AG04450 (cell line): ENCODE results near the gene PSD. TPM values are rescaled to one million over a fixed set of nuclear protein-coding genes. Genes with fewer than 3 reads are reported as not detected.

Experiments
- CTCF ChIA-PET: fragments of 300-600, 350-600 bp; formaldehyde crosslinking; extraction: SDS; loops from one replicate; lab custom pipeline; 2022; ENCODE audit warnings: antibody characterized with exemption, inconsistent platforms; lab: Charles Lee
- POLR2A ChIA-PET: fragments of 350-600 bp; formaldehyde crosslinking; extraction: SDS; loops from one replicate; lab custom pipeline; 2021; ENCODE audit warnings: antibody characterized with exemption, inconsistent platforms; lab: Yijun Ruan, JAX
- DNase-seq: peaks from one replicate; pipeline ENCODE4 v3.0.0-alpha.2; 2011; ENCODE audit warnings: low read depth, low spot score
- H3K27ac ChIP-seq: one replicate; pipeline ENCODE4 v1.5.1; 2012; ENCODE audit warnings: low read depth, low read length, control low read depth
- H3K27me3 ChIP-seq: one replicate; pipeline ENCODE4 v1.6.0; 2012; ENCODE audit warnings: low read length; ENCODE audit not compliant: control insufficient read depth, insufficient read depth
- H3K4me3 ChIP-seq: 2 replicates; pipeline ENCODE4 v1.5.1; 2011; ENCODE audit warnings: mild to moderate bottlenecking, low read depth, low read length, control low read depth
- H3K9me3 ChIP-seq: 2 replicates; pipeline ENCODE4 v1.5.1; 2012; ENCODE audit warnings: low read length; ENCODE audit not compliant: control insufficient read depth, insufficient read depth
- polyA plus RNA-seq: library from polyadenylated mRNA; depleted of rRNA; stranded (reverse); fragments of >200 nt; gene quantifications from 2 replicates; pipeline ENCODE4 v1.2.3, GENCODE V29; 2011
- TF ChIP-seq, protein P1 (sequence below): IDR thresholded peaks from 2 replicates; pipeline ENCODE4 v1.5.1; 2011; ENCODE audit warnings: low read depth, low read length, control low read depth, inconsistent platforms

Gene PSD
- polyA plus RNA-seq, 1 experiment, result 5.5 TPM

DNA sequence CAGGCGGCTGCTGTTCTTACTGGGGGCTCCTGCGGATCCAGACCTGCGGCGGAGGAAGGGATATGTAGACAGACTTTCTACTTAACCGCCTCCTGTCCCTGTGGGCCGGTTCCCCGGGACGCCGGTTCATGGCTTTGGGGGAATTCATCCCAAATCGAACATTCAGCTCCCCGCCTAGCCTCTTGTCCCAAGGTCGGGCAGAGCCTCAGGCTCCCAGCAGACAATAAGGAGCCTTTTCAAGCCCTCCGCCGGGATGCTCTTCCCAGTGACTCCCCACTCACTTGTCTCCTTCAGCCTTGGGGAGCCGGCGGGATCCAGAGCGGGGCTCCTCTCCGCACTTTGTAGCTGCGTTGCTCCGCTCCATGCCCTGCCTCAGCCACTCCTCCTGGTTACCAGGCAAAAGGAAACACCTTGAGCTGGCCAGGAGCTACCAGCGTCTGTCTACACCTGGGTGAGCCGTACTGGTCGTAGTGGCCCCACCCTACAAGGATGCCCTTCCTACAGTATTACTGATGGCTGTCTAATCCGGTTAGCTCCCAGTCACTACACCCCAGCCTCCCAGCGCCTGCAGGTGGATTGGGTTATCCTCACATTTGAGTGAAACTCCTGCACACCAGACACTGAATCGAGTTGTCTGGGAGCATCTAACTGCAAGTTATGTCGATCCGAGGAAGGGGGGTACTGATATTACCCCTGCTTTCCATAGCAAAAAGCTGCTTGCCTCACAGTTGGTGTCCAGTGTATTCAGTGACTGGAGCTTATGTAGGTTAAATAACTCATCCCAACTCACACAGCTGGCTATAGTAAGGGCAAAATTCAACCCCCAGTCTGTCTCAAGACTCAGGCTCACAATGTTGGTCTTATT lies 32.8 kb upstream of the PSD start, which contains the start of gene C10orf95:
C10orf95 (minus strand) TSS at position 439 of the 865 bp plus-strand sequence. CDS start 450 bp downstream, outside the sequence.
- no peaks in the 10 kb centered on the region for H3K27me3 ChIP-seq
- CTCF ChIA-PET, result interaction anchor here (0.5 to 1.3 kb wide), 2 partner anchors 52 to 121 kb away, joined by 3 to 5 read pairs; no protein-coding TSS in a partner anchor
- peak within 1 kb of the TSS; percentile 70 for H3K4me3 ChIP-seq
- TF ChIP-seq, protein P1, sequence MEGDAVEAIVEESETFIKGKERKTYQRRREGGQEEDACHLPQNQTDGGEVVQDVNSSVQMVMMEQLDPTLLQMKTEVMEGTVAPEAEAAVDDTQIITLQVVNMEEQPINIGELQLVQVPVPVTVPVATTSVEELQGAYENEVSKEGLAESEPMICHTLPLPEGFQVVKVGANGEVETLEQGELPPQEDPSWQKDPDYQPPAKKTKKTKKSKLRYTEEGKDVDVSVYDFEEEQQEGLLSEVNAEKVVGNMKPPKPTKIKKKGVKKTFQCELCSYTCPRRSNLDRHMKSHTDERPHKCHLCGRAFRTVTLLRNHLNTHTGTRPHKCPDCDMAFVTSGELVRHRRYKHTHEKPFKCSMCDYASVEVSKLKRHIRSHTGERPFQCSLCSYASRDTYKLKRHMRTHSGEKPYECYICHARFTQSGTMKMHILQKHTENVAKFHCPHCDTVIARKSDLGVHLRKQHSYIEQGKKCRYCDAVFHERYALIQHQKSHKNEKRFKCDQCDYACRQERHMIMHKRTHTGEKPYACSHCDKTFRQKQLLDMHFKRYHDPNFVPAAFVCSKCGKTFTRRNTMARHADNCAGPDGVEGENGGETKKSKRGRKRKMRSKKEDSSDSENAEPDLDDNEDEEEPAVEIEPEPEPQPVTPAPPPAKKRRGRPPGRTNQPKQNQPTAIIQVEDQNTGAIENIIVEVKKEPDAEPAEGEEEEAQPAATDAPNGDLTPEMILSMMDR, result no peak
- POLR2A ChIA-PET, result interaction anchor here (0.6 to 1.6 kb wide), 6 partner anchors 19 to 244 kb away, joined by 3 to 22 read pairs (median 3); partner anchors contain the start of gene CUEDC2
- DNase-seq, result no peak
- H3K27ac ChIP-seq, result no peak within 1 kb of the TSS
- no peaks in the 10 kb centered on the region; the same call in 1 of the 2 replicates for H3K9me3 ChIP-seq

DNA sequence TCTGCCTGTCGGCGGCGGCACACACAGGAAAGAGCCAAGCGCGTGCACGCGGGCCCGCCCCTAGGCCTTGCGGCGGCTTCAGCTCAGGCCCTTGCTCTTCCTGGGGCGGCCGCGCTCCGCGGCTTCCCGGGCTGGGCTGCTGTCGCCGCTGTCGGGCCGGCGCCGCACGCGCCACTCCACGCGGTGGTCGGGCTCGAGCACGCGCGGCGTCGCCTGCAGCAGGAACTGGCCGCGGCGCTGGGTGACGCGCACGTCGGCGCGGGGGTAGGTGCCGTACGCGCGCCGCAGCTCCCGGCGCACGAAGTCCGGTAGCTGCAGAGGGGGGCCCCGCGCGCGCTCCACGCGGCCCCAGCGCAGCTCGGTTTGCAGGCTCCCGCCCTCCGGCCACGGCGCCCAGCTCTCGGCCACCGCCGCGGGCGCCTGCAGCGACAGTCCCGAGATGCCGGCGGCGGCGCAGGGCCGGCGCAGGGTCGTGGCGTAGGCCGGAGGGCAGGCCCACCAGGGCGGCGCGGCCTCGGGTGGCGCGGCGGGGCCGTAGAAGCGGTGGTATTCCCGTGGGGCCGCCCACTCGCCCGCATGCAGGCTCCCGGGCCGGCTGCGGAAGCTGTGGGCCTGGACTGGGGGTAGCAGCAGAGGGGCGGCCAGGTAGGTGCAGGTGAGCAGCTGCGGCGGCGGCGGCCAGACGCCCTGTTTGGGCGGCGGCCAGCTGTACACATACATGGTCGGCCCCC lies 32.0 kb upstream of the PSD start:
- ChIA-PET CTCF (interaction anchor here (0.7 to 1.3 kb wide), 3 partner anchors 15 to 306 kb away, joined by 3 to 5 read pairs (median 4); no protein-coding TSS in a partner anchor), POLR2A (interaction anchor here (0.6 to 1.6 kb wide), 8 partner anchors 16 to 292 kb away, joined by 3 to 22 read pairs (median 3); partner anchors contain the start of gene CUEDC2)
- no peak for DNase-seq
- Histone ChIP-seq H3K4me3 (peak overlapping the region; percentile 70), H3K9me3 (no peaks in the 10 kb centered on the region; the same call in 1 of the 2 replicates), H3K27me3 (no peaks in the 10 kb centered on the region), H3K27ac (no peak overlapping the region)
- TF ChIP-seq, protein P1, result no peak

DNA sequence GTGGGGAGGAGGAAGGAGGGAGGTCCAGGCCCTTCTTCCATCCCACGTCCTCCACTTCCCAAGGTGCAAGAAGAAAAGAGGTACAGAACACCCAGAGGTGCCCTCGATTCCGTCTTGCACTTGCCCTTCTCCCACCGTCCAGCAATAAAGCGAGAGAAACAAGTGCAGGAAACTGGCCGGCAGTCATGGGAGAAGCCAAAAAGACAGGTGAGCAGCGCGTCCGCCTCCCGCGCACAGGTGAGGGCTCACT lies 31.5 kb upstream of the PSD start:
- POLR2A ChIA-PET, result interaction anchor here (0.6 to 1.6 kb wide), 4 partner anchors 15 to 292 kb away, joined by 3 to 22 read pairs (median 4); partner anchors contain the start of gene CUEDC2
- Histone ChIP-seq H3K4me3 (peak overlapping the region; percentile 70), H3K9me3 (no peaks in the 10 kb centered on the region; the same call in 1 of the 2 replicates), H3K27me3 (no peaks in the 10 kb centered on the region), H3K27ac (no peak overlapping the region)
- no peak for DNase-seq
- CTCF ChIA-PET, result interaction anchor here (0.7 kb wide), 3 partner anchors 13 to 306 kb away, joined by 3 to 4 read pairs (median 4); no protein-coding TSS in a partner anchor
- TF ChIP-seq, protein P1, result no peak

DNA sequence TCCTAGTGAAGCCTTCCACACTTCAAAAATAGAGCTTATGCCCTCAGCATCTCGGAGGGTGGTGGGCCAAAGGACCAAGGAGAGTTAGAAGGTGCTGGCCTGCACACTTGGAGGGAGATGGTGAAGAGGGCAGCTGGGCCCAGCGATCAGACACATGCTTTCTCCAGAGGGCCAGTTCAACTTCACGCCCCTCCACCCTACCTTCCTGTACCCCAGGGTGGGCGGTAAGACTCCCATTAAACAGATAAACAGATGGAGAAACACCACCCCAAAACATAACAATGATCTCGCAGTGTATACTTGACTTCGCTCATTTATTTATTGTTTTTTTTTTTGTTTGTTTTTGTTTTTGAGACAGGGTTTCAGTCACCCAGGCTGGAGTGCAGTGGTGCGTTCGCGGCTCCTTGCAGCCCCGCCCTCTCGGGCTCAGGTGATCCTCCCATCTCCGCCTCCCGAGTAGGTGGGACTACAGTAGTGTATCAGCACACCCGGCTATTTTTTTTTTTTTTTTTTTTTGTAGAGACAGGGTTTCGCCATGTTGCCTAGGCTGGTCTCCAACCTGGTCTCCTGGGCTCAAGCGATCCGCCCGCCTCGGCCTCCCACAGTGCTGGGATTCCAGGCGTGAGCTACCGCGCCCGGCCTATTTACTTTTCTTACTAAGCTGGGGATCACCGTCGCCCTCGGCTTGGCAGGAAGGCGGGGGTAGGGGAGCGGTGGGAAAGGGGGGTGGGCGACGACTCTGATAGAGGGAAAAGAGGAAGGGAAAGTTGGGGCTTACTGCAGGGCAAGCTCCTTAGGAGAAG lies 30.9 kb upstream of the PSD start:
- ChIA-PET POLR2A (interaction anchor here (0.6 to 1.6 kb wide), 3 partner anchors 15 to 42 kb away, joined by 3 to 22 read pairs (median 5); partner anchors contain the start of gene CUEDC2), CTCF (interaction anchor here (0.7 to 1.0 kb wide), 3 partner anchors 11 to 305 kb away, joined by 4 to 6 read pairs (median 4); no protein-coding TSS in a partner anchor)
- no peak for DNase-seq
- H3K27me3 ChIP-seq, result no peaks in the 10 kb centered on the region
- H3K4me3 ChIP-seq, result peak overlapping the region; percentile 70
- H3K27ac ChIP-seq, result no peak overlapping the region
- no peaks in the 10 kb centered on the region; the same call in 1 of the 2 replicates for H3K9me3 ChIP-seq
- TF ChIP-seq, protein P1, result no peak
